BE2C (cell line): ENCODE results near the gene RIC1.
"Not testable (repeated sequence)": the region's sequence is repeated elsewhere in the genome, so short reads cannot be mapped to it uniquely, and the experiment has no call there.

Experiments used
- DNase-seq: peaks from one replicate; pipeline ENCODE4 v3.0.0-alpha.2; 2020
- H3K27me3 ChIP-seq: fragments of 250-450 bp; sonication (Bioruptor Pico); 2 replicates; pipeline ENCODE4 v1.5.1; 2020; ENCODE audit warnings: mild to moderate bottlenecking
- H3K36me3 ChIP-seq: fragments of 250-450 bp; sonication (Bioruptor Pico); 2 replicates; pipeline ENCODE4 v1.5.1; 2020; ENCODE audit warnings: mild to moderate bottlenecking
- H3K4me1 ChIP-seq: fragments of 250-450 bp; sonication (Bioruptor Pico); 2 replicates; pipeline ENCODE4 v1.5.1; 2020
- H3K4me3 ChIP-seq: 2 replicates; pipeline ENCODE4 v1.5.1; 2011; ENCODE audit warnings: low read depth, low read length
- H3K9me3 ChIP-seq: fragments of 250-450 bp; sonication (Bioruptor Pico); 2 replicates; pipeline ENCODE4 v1.5.1; 2020
- CTCF ChIP-seq: IDR thresholded peaks from 2 replicates; pipeline ENCODE4 v1.5.1; 2012; ENCODE audit warnings: mild to moderate bottlenecking, low read depth, low read length

The RIC1 gene

GRCh38 chr9:5670079-5670478 lies 41.2 kb downstream of the RIC1 start:
- DNase-seq: no peak
- peaks cover 3% of the 10 kb centered on the region; the same call in 1 of the 2 replicates for H3K36me3 ChIP-seq
- H3K9me3 ChIP-seq: no peaks in the 10 kb centered on the region
- no peaks in the 10 kb centered on the region for H3K4me1 ChIP-seq
- no peaks in the 10 kb centered on the region for H3K27me3 ChIP-seq
- no peak overlapping the region for H3K4me3 ChIP-seq
- no peak for TF ChIP-seq CTCF

GRCh38 chr9:5671711-5672353 lies 42.9 kb downstream of the RIC1 start:
- H3K4me1 ChIP-seq: no peaks in the 10 kb centered on the region
- no peak overlapping the region for H3K4me3 ChIP-seq
- peaks cover 3% of the 10 kb centered on the region; the same call in 1 of the 2 replicates for H3K36me3 ChIP-seq
- no peaks in the 10 kb centered on the region for H3K9me3 ChIP-seq
- DNase-seq: no peak
- no peak for TF ChIP-seq CTCF
- H3K27me3 ChIP-seq: no peaks in the 10 kb centered on the region

- not testable (repeated sequence) for H3K4me3 ChIP-seq, H3K36me3 ChIP-seq, H3K27me3 ChIP-seq, H3K9me3 ChIP-seq, DNase-seq, H3K4me1 ChIP-seq
These were observed 46.1 kb downstream of the RIC1 start for GRCh38 chr9:5675046-5675445.

GRCh38 chr9:5683591-5683990 lies 54.7 kb downstream of the RIC1 start:
- H3K36me3 ChIP-seq, DNase-seq, H3K4me1 ChIP-seq, H3K27me3 ChIP-seq, H3K9me3 ChIP-seq, H3K4me3 ChIP-seq: not testable (repeated sequence)

GRCh38 chr9:5684101-5684500 lies 55.2 kb downstream of the RIC1 start:
- Histone ChIP-seq H3K36me3 (no peaks in the 10 kb centered on the region), H3K27me3 (no peaks in the 10 kb centered on the region), H3K4me3 (no peak overlapping the region), H3K4me1 (no peaks in the 10 kb centered on the region), H3K9me3 (no peaks in the 10 kb centered on the region)
- DNase-seq: no peak
- no peak for TF ChIP-seq CTCF

- no peak for TF ChIP-seq CTCF
- no peak overlapping the region for H3K4me3 ChIP-seq
- no peaks in the 10 kb centered on the region for H3K27me3 ChIP-seq
- peaks cover under 1% of the 10 kb centered on the region for H3K4me1 ChIP-seq
- no peaks in the 10 kb centered on the region for H3K36me3 ChIP-seq
- no peaks in the 10 kb centered on the region for H3K9me3 ChIP-seq
- DNase-seq: no peak
These were observed 59.2 kb downstream of the RIC1 start for GRCh38 chr9:5688109-5688508.

- no peaks in the 10 kb centered on the region for H3K9me3 ChIP-seq
- H3K4me3 ChIP-seq: no peak overlapping the region
- peaks cover 5% of the 10 kb centered on the region for H3K4me1 ChIP-seq
- no peak for DNase-seq
- TF ChIP-seq CTCF: no peak
- H3K27me3 ChIP-seq: no peaks in the 10 kb centered on the region
- H3K36me3 ChIP-seq: no peaks in the 10 kb centered on the region
These were observed 61.4 kb downstream of the RIC1 start for GRCh38 chr9:5690278-5690677.
